C4-2B (cell line): ENCODE data around the gene SNX24.

Experiments used
- ZFX ChIP-seq: fragments of 450-650 bp; IDR thresholded peaks from 2 replicates; pipeline ENCODE4 v1.6.1; 2017
- TF ChIP-seq, protein P1 (sequence below): fragments of 450-650 bp; conservative IDR thresholded peaks from 2 replicates; pipeline ENCODE4 v1.5.1; 2017; ENCODE audit warnings: mild to moderate bottlenecking

DNA sequence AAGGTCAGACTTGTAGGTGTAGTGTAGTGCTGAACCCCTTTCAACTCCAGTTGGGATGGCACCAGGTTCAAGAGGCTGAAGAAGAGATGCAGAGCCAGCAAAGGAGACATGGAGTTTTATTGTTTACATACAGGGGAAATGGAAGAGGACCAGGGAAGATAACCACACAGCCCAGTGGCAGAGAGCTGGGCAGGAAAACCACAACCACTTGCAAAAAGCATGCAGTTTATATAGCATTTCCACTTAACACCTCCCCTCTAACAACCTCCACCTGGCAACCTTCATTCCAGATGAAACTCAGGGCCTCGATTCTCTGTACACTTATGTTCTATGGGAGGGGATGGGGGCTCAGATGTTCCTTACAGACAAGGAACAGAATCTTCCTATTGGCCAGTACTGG, 56.9 kb downstream of the SNX24 start:
- TF ChIP-seq, protein P1, sequence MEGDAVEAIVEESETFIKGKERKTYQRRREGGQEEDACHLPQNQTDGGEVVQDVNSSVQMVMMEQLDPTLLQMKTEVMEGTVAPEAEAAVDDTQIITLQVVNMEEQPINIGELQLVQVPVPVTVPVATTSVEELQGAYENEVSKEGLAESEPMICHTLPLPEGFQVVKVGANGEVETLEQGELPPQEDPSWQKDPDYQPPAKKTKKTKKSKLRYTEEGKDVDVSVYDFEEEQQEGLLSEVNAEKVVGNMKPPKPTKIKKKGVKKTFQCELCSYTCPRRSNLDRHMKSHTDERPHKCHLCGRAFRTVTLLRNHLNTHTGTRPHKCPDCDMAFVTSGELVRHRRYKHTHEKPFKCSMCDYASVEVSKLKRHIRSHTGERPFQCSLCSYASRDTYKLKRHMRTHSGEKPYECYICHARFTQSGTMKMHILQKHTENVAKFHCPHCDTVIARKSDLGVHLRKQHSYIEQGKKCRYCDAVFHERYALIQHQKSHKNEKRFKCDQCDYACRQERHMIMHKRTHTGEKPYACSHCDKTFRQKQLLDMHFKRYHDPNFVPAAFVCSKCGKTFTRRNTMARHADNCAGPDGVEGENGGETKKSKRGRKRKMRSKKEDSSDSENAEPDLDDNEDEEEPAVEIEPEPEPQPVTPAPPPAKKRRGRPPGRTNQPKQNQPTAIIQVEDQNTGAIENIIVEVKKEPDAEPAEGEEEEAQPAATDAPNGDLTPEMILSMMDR: no peak
- no peak for TF ChIP-seq ZFX
